Activated CD8-positive, alpha-beta T cell treated with anti-CD3 and anti-CD28 coated beads for 36 hours (primary cell): ENCODE measurements around the gene CSNK2A1. TPM values are rescaled to one million over a fixed set of nuclear protein-coding genes. Genes with fewer than 3 reads are reported as not detected.

Experiments used
- ATAC-seq: fragments of 200-7000 bp; cut with Tn5 transposase; one replicate; pipeline ENCODE4 v1.10.0; 2021; ENCODE audit warnings: mild to moderate bottlenecking, moderate library complexity
- CTCF ChIA-PET: fragments of 350-600 bp; sonication (Branson Sonifier 250); formaldehyde crosslinking; loops from one replicate; lab custom pipeline; 2021; ENCODE audit warnings: antibody characterized with exemption; lab: Charles Lee
- POLR2A ChIA-PET: fragments of 350-600 bp; sonication (Branson Sonifier 250); formaldehyde crosslinking; loops from one replicate; lab custom pipeline; 2021; ENCODE audit warnings: antibody characterized with exemption; lab: Charles Lee
- DNase-seq: peaks from one replicate; pipeline ENCODE4 v3.0.0-alpha.2; 2020
- H3K27ac Mint-ChIP-seq: one replicate; pipeline ENCODE4 v1.8.0; 2021; ENCODE audit warnings: mild to moderate bottlenecking, mixed read lengths
- H3K27me3 Mint-ChIP-seq: one replicate; pipeline ENCODE4 v1.8.0; 2021; ENCODE audit warnings: mixed read lengths
- H3K36me3 Mint-ChIP-seq: one replicate; pipeline ENCODE4 v1.8.0; 2021; ENCODE audit warnings: low read depth, mixed read lengths
- H3K4me1 Mint-ChIP-seq: one replicate; pipeline ENCODE4 v1.8.0; 2021; ENCODE audit warnings: low read depth, mixed read lengths
- H3K4me3 Mint-ChIP-seq: one replicate; pipeline ENCODE4 v1.8.0; 2021; ENCODE audit warnings: mild to moderate bottlenecking, moderate library complexity, mixed read lengths
- H3K9me3 Mint-ChIP-seq: one replicate; pipeline ENCODE4 v1.8.0; 2021; ENCODE audit warnings: mixed read lengths
- CTCF ChIP-seq: fragments of 200-600 bp; IDR thresholded peaks from one replicate; pipeline ENCODE4 v1.8.0; 2022; ENCODE audit warnings: antibody characterized with exemption, mild to moderate bottlenecking
- intact Hi-C: fragments of 100-400 bp; cut with micrococcal nuclease; formaldehyde crosslinking; loops from one replicate; pipeline ENCODE4 v1.10.0; 2022
- total RNA-seq, 2 experiments: library from RNA; stranded (reverse); gene quantifications; one replicate each; pipeline ENCODE4 v1.2.3, GENCODE V29; 2021

The CSNK2A1 gene
- total RNA-seq, 2 experiments from 2014 or later = 169 to 174 TPM

- no peaks in the 10 kb centered on the region for H3K27me3 Mint-ChIP-seq
- POLR2A ChIA-PET = interaction anchor here (0.7 to 1.6 kb wide), 6 partner anchors 10 to 28 kb away, joined by 3 to 6 read pairs (median 3); partner anchors contain the start of gene TBC1D20
- H3K4me1 Mint-ChIP-seq = peaks cover 17% of the 10 kb centered on the region
- CTCF ChIA-PET = interaction anchor here (1.6 to 1.7 kb wide), 2 partner anchors 9 to 33 kb away, joined by 4 to 5 read pairs; no protein-coding TSS in a partner anchor
- no peak overlapping the region for H3K4me3 Mint-ChIP-seq
- DNase-seq (no peak), ATAC-seq (no peak)
- no peak for TF ChIP-seq CTCF
- no peak overlapping the region for H3K27ac Mint-ChIP-seq
- no peaks in the 10 kb centered on the region for H3K9me3 Mint-ChIP-seq
- H3K36me3 Mint-ChIP-seq = peaks cover 49% of the 10 kb centered on the region
- intact Hi-C loops = no loop called here
Measured at GRCh38 chr20:445514-446336, 97.9 kb downstream of the CSNK2A1 start.

- Mint-ChIP-seq H3K9me3 (no peaks in the 10 kb centered on the region), H3K27ac (no peak overlapping the region), H3K4me1 (peaks cover 19% of the 10 kb centered on the region), H3K27me3 (no peaks in the 10 kb centered on the region), H3K4me3 (no peak overlapping the region), H3K36me3 (peaks cover 57% of the 10 kb centered on the region)
- TF ChIP-seq CTCF = no peak
- ATAC-seq = no peak
- DNase-seq = no peak
- ChIA-PET CTCF (interaction anchor here (1.6 to 1.7 kb wide), 2 partner anchors 8 to 34 kb away, joined by 4 to 5 read pairs; no protein-coding TSS in a partner anchor), POLR2A (interaction anchor here (1.0 to 1.6 kb wide), 4 partner anchors 9 to 28 kb away, joined by 3 to 6 read pairs (median 3); partner anchors contain the start of gene TBC1D20)
- intact Hi-C loops = no loop called here
Measured at GRCh38 chr20:444862-445426, 98.6 kb downstream of the CSNK2A1 start.

- ATAC-seq (no peak), DNase-seq (no peak)
- no peaks in the 10 kb centered on the region for H3K9me3 Mint-ChIP-seq
- ChIA-PET CTCF (interaction anchor here (1.3 kb wide), 1 partner anchor 90 kb away, joined by 4 read pairs; no protein-coding TSS in a partner anchor), POLR2A (interaction anchor here (1.6 kb wide), 1 partner anchor 29 kb away, joined by 3 read pairs; no protein-coding TSS in a partner anchor)
- H3K4me1 Mint-ChIP-seq = peaks cover 22% of the 10 kb centered on the region
- intact Hi-C loops = no loop called here
- peaks cover 60% of the 10 kb centered on the region for H3K36me3 Mint-ChIP-seq
- H3K27ac Mint-ChIP-seq = no peak overlapping the region
- no peaks in the 10 kb centered on the region for H3K27me3 Mint-ChIP-seq
- no peak for TF ChIP-seq CTCF
- H3K4me3 Mint-ChIP-seq = no peak overlapping the region
Measured at GRCh38 chr20:444117-444516, 99.5 kb downstream of the CSNK2A1 start.

GRCh38 chr20:443223-443775 lies 100.3 kb downstream of the CSNK2A1 start:
- Mint-ChIP-seq H3K27me3 (no peaks in the 10 kb centered on the region), H3K4me1 (peaks cover 30% of the 10 kb centered on the region), H3K27ac (no peak overlapping the region), H3K4me3 (no peak overlapping the region), H3K9me3 (no peaks in the 10 kb centered on the region), H3K36me3 (peaks cover 67% of the 10 kb centered on the region)
- DNase-seq (no peak), ATAC-seq (no peak)
- ChIA-PET POLR2A (no interaction called here), CTCF (interaction anchor here (0.7 to 1.3 kb wide), 3 partner anchors 33 to 371 kb away, joined by 3 to 4 read pairs (median 3); no protein-coding TSS in a partner anchor)
- no peak for TF ChIP-seq CTCF
- intact Hi-C loops = no loop called here
